ENCODE measurements around the gene COG2. TPM values are rescaled to one million over a fixed set of nuclear protein-coding genes. Genes with fewer than 3 reads are reported as not detected.

The COG2 gene
- polyA plus RNA-seq, 1 donor (not counting 4 experiments of a cell fraction or from before 2014, with no cell fraction given): 18.6 TPM

- no peak overlapping the region for H3K4me3 ChIP-seq (ENCODE audit: control insufficient read depth in 2 of 3, extremely low read depth in 1 of 3, insufficient read depth in 2 of 3, low read depth in 1 of 3, low read length in 3 of 3)
- H3K4me1 ChIP-seq (ENCODE audit: control insufficient read depth, extremely low read depth, insufficient read depth, low read length): no peaks in the 10 kb centered on the region
- no peaks in the 10 kb centered on the region for H4K20me1 ChIP-seq (ENCODE audit: control insufficient read depth, extremely low read depth, insufficient read depth, low read length)
- no peak overlapping the region for H3K9ac ChIP-seq (ENCODE audit: control insufficient read depth, extremely low read depth, insufficient read depth, low read length)
- no peaks in the 10 kb centered on the region for H3K79me2 ChIP-seq (ENCODE audit: control insufficient read depth, insufficient read depth, low read length)
- no peaks in the 10 kb centered on the region for H3K9me3 ChIP-seq (ENCODE audit: control insufficient read depth, low read depth, low read length)
- dilution Hi-C loops (cut with MboI; ENCODE audit: extremely low pct_ligation_motif_present, low sequenced_read_pairs): no loop called here
- TF ChIP-seq, protein P1, sequence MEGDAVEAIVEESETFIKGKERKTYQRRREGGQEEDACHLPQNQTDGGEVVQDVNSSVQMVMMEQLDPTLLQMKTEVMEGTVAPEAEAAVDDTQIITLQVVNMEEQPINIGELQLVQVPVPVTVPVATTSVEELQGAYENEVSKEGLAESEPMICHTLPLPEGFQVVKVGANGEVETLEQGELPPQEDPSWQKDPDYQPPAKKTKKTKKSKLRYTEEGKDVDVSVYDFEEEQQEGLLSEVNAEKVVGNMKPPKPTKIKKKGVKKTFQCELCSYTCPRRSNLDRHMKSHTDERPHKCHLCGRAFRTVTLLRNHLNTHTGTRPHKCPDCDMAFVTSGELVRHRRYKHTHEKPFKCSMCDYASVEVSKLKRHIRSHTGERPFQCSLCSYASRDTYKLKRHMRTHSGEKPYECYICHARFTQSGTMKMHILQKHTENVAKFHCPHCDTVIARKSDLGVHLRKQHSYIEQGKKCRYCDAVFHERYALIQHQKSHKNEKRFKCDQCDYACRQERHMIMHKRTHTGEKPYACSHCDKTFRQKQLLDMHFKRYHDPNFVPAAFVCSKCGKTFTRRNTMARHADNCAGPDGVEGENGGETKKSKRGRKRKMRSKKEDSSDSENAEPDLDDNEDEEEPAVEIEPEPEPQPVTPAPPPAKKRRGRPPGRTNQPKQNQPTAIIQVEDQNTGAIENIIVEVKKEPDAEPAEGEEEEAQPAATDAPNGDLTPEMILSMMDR (optimal IDR thresholded peaks at IDR 0.05 in 1 of 3, IDR thresholded peaks at IDR 0.05 in 1 of 3, conservative IDR thresholded peaks at IDR 0.05 in 1 of 3; ENCODE audit: extremely low read depth in 1 of 3, insufficient read depth in 2 of 3, low read length in 3 of 3): no peak
- TF ChIP-seq EZH2 (IDR thresholded peaks at IDR 0.05; ENCODE audit: low read length): no peak
- FAIRE-seq: no peak
- no peaks in the 10 kb centered on the region for H3K9me1 ChIP-seq (ENCODE audit: control insufficient read depth, extremely low read depth, insufficient read depth, low read length)
- H3K27ac ChIP-seq (ENCODE audit: control insufficient read depth, insufficient read depth, low read length): no peak overlapping the region
- H3K27me3 ChIP-seq (ENCODE audit: control insufficient read depth, extremely low read depth, insufficient read depth, low read length): no peaks in the 10 kb centered on the region
- no peak for DNase-seq (ENCODE audit: low read depth, low spot score)
- no peak overlapping the region for H2AFZ ChIP-seq (ENCODE audit: control insufficient read depth, low read length)
- peaks cover 20% of the 10 kb centered on the region in 2 experiments for H3K36me3 ChIP-seq (ENCODE audit: control insufficient read depth in 2 of 2, extremely low read depth in 1 of 2, insufficient read depth in 2 of 2, low read length in 2 of 2)
- H3K4me2 ChIP-seq (ENCODE audit: control insufficient read depth, extremely low read depth, insufficient read depth, low read depth, low read length): no peak overlapping the region
Measured at GRCh38 chr1:230693777-230694176, 51.5 kb downstream of the COG2 start.

DNA sequence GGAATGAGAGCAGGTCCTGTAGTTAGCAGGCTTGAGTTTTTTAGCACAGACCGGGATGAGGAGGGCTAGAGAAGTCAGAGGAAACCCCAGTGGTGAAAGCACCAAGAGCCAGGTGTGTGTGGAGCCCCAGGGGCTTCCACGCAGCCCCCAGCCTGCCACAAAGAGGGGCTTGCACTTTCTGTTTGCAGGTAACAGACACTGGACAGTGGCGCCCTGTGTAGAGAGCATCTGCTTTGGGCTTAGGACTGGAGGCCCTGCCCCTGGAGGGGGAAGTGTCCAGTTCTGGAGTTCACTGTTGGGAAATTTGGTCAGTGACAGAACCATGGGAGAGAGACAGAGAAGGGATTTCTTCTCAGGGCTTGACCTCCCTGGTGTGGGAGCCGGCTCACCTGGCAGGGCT is 52.2 kb downstream of the COG2 start:
- Histone ChIP-seq H3K4me1 (ENCODE audit: control insufficient read depth, extremely low read depth, insufficient read depth, low read length) (no peaks in the 10 kb centered on the region), H3K4me3 (ENCODE audit: control insufficient read depth in 2 of 3, extremely low read depth in 1 of 3, insufficient read depth in 2 of 3, low read depth in 1 of 3, low read length in 3 of 3) (no peak overlapping the region), H2AFZ (ENCODE audit: control insufficient read depth, low read length) (no peak overlapping the region), H3K27me3 (ENCODE audit: control insufficient read depth, extremely low read depth, insufficient read depth, low read length) (no peaks in the 10 kb centered on the region), H3K4me2 (ENCODE audit: control insufficient read depth, extremely low read depth, insufficient read depth, low read depth, low read length) (no peak overlapping the region), H3K9me1 (ENCODE audit: control insufficient read depth, extremely low read depth, insufficient read depth, low read length) (no peaks in the 10 kb centered on the region), H3K79me2 (ENCODE audit: control insufficient read depth, insufficient read depth, low read length) (no peaks in the 10 kb centered on the region), H3K9me3 (ENCODE audit: control insufficient read depth, low read depth, low read length) (no peaks in the 10 kb centered on the region), H4K20me1 (ENCODE audit: control insufficient read depth, extremely low read depth, insufficient read depth, low read length) (no peaks in the 10 kb centered on the region), H3K36me3 (ENCODE audit: control insufficient read depth in 2 of 2, extremely low read depth in 1 of 2, insufficient read depth in 2 of 2, low read length in 2 of 2) (peaks cover 19 to 20% of the 10 kb centered on the region in 2 experiments), H3K27ac (ENCODE audit: control insufficient read depth, insufficient read depth, low read length) (no peak overlapping the region), H3K9ac (ENCODE audit: control insufficient read depth, extremely low read depth, insufficient read depth, low read length) (no peak overlapping the region)
- TF ChIP-seq, protein P1 (optimal IDR thresholded peaks at IDR 0.05 in 1 of 3, IDR thresholded peaks at IDR 0.05 in 1 of 3, conservative IDR thresholded peaks at IDR 0.05 in 1 of 3; ENCODE audit: extremely low read depth in 1 of 3, insufficient read depth in 2 of 3, low read length in 3 of 3): no peak
- TF ChIP-seq EZH2 (IDR thresholded peaks at IDR 0.05; ENCODE audit: low read length): no peak
- DNase-seq (ENCODE audit: low read depth, low spot score): no peak
- FAIRE-seq: no peak
- dilution Hi-C loops (cut with MboI; ENCODE audit: extremely low pct_ligation_motif_present, low sequenced_read_pairs): no loop called here

All from keratinocyte (primary cell).